ENCODE results near the gene SLC26A6.

- TF ChIP-seq POLR2A (IDR thresholded peaks at IDR 0.05), result no peak
- no peak for TF ChIP-seq CTCF (IDR thresholded peaks at IDR 0.05)
These were observed 43.5 kb upstream of the SLC26A6 start for GRCh38 chr3:48678566-48679380.
